H1 (cell line): ENCODE results near the gene IL7R. TPM values are rescaled to one million over a fixed set of nuclear protein-coding genes. Genes with fewer than 3 reads are reported as not detected.

Source experiments
- CHD1 ChIP-seq: IDR thresholded peaks from 2 replicates; pipeline ENCODE4 v1.6.1; 2012; ENCODE audit warnings: low read depth, low read length, improper control_type of control experiment
- CREB1 ChIP-seq: IDR thresholded peaks from 2 replicates; pipeline ENCODE4 v1.6.1; 2012; ENCODE audit warnings: inconsistent platforms
- CTBP2 ChIP-seq: IDR thresholded peaks from 2 replicates; pipeline ENCODE4 v1.7.0; 2011; ENCODE audit warnings: borderline replicate concordance, mild to moderate bottlenecking, moderate library complexity, mixed read lengths, low read length; ENCODE audit not compliant: insufficient read depth, insufficient read length
- KDM1A ChIP-seq: fragments of 200-600, 300-600 bp; sonication (generic); IDR thresholded peaks from 2 replicates; pipeline ENCODE4 v1.7.1; 2016; ENCODE audit warnings: mild to moderate bottlenecking, low read length, borderline replicate concordance
- POLR2AphosphoS5 ChIP-seq: IDR thresholded peaks from 2 replicates; pipeline ENCODE4 v1.6.1; 2011; ENCODE audit warnings: low read depth, low read length
- polyA plus RNA-seq, 7 experiments: library from polyadenylated mRNA; depleted of rRNA in 3 of 7; stranded (reverse) in 5 of 7; unstranded in 2 of 7; fragments of >200 nt in 5 of 7; fragments of 200-250 nt in 2 of 7; gene quantifications; 1 replicate in 5 of 7; 2 replicates in 1 of 7; 4 replicates in 1 of 7; pipeline versions ENCODE4 v1.2.1 to v1.2.3, GENCODE V29; 2011 to 2013; ENCODE audit warnings: missing spikeins in 2 of 7, mixed read lengths in 2 of 7
- total RNA-seq: library from RNA; stranded (reverse); fragmentation: NEBNext Ultra II Directional; extraction: Animal tissue kit (Norgen Biotek cat#: 25700); gene quantifications from 2 replicates; pipeline ENCODE4 v1.2.1, GENCODE V29; 2021
- TF ChIP-seq, protein P1 (sequence below): IDR thresholded peaks from 2 replicates; pipeline ENCODE4 v1.6.1; 2011; ENCODE audit warnings: low read depth, mild to moderate bottlenecking, low read length; ENCODE audit not compliant: insufficient read depth
- TF ChIP-seq, protein P2 (sequence below): IDR thresholded peaks from 2 replicates; pipeline ENCODE4 v1.6.1; 2011; ENCODE audit warnings: low read length, improper control_type of control experiment
- TF ChIP-seq, protein P3 (sequence below): fragments of 300-600 bp; sonication (generic); IDR thresholded peaks from 2 replicates; pipeline ENCODE4 v1.7.1; 2012; ENCODE audit warnings: low read length, moderate library complexity, mild to moderate bottlenecking, inconsistent platforms; ENCODE audit not compliant: insufficient replicate concordance

Gene IL7R
- total and polyA plus RNA-seq, 2 of the 8 experiments (the other 6 are each of a cell fraction or from before 2014, with no cell fraction given) = not detected

DNA sequence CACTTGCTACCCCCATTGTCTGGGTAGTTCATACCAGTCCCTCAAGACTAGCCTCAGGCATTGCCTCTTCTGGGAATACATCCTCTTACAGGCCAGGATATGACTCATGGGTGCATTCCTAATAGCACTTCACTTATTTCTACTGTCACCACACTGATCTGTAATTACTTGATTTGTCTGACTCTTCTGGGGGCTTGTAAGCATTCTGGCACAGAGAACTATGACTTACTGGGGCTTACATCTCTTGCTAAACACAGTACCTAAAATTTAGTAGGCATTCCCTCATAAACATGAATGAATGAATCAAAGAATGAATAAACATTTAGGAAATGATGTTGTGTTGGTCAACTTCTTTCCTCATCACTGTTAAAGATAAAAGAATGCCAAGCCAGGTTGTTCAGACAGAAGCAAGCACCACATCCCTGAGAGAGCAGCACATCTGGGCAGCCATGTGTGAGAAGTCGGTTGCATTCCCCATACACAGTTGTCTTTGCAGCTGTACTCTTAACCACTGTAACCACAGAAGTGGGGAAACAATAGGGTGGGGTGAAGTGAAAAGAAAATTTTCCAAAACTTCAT is 27.6 kb downstream of the IL7R start (continued):
- TF ChIP-seq, protein P1, sequence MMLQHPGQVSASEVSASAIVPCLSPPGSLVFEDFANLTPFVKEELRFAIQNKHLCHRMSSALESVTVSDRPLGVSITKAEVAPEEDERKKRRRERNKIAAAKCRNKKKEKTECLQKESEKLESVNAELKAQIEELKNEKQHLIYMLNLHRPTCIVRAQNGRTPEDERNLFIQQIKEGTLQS = no peak
- TF ChIP-seq, protein P2, sequence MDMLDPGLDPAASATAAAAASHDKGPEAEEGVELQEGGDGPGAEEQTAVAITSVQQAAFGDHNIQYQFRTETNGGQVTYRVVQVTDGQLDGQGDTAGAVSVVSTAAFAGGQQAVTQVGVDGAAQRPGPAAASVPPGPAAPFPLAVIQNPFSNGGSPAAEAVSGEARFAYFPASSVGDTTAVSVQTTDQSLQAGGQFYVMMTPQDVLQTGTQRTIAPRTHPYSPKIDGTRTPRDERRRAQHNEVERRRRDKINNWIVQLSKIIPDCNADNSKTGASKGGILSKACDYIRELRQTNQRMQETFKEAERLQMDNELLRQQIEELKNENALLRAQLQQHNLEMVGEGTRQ = no peak
- no peak for TF ChIP-seq CHD1
- no peak for TF ChIP-seq POLR2AphosphoS5
- TF ChIP-seq, protein P3, sequence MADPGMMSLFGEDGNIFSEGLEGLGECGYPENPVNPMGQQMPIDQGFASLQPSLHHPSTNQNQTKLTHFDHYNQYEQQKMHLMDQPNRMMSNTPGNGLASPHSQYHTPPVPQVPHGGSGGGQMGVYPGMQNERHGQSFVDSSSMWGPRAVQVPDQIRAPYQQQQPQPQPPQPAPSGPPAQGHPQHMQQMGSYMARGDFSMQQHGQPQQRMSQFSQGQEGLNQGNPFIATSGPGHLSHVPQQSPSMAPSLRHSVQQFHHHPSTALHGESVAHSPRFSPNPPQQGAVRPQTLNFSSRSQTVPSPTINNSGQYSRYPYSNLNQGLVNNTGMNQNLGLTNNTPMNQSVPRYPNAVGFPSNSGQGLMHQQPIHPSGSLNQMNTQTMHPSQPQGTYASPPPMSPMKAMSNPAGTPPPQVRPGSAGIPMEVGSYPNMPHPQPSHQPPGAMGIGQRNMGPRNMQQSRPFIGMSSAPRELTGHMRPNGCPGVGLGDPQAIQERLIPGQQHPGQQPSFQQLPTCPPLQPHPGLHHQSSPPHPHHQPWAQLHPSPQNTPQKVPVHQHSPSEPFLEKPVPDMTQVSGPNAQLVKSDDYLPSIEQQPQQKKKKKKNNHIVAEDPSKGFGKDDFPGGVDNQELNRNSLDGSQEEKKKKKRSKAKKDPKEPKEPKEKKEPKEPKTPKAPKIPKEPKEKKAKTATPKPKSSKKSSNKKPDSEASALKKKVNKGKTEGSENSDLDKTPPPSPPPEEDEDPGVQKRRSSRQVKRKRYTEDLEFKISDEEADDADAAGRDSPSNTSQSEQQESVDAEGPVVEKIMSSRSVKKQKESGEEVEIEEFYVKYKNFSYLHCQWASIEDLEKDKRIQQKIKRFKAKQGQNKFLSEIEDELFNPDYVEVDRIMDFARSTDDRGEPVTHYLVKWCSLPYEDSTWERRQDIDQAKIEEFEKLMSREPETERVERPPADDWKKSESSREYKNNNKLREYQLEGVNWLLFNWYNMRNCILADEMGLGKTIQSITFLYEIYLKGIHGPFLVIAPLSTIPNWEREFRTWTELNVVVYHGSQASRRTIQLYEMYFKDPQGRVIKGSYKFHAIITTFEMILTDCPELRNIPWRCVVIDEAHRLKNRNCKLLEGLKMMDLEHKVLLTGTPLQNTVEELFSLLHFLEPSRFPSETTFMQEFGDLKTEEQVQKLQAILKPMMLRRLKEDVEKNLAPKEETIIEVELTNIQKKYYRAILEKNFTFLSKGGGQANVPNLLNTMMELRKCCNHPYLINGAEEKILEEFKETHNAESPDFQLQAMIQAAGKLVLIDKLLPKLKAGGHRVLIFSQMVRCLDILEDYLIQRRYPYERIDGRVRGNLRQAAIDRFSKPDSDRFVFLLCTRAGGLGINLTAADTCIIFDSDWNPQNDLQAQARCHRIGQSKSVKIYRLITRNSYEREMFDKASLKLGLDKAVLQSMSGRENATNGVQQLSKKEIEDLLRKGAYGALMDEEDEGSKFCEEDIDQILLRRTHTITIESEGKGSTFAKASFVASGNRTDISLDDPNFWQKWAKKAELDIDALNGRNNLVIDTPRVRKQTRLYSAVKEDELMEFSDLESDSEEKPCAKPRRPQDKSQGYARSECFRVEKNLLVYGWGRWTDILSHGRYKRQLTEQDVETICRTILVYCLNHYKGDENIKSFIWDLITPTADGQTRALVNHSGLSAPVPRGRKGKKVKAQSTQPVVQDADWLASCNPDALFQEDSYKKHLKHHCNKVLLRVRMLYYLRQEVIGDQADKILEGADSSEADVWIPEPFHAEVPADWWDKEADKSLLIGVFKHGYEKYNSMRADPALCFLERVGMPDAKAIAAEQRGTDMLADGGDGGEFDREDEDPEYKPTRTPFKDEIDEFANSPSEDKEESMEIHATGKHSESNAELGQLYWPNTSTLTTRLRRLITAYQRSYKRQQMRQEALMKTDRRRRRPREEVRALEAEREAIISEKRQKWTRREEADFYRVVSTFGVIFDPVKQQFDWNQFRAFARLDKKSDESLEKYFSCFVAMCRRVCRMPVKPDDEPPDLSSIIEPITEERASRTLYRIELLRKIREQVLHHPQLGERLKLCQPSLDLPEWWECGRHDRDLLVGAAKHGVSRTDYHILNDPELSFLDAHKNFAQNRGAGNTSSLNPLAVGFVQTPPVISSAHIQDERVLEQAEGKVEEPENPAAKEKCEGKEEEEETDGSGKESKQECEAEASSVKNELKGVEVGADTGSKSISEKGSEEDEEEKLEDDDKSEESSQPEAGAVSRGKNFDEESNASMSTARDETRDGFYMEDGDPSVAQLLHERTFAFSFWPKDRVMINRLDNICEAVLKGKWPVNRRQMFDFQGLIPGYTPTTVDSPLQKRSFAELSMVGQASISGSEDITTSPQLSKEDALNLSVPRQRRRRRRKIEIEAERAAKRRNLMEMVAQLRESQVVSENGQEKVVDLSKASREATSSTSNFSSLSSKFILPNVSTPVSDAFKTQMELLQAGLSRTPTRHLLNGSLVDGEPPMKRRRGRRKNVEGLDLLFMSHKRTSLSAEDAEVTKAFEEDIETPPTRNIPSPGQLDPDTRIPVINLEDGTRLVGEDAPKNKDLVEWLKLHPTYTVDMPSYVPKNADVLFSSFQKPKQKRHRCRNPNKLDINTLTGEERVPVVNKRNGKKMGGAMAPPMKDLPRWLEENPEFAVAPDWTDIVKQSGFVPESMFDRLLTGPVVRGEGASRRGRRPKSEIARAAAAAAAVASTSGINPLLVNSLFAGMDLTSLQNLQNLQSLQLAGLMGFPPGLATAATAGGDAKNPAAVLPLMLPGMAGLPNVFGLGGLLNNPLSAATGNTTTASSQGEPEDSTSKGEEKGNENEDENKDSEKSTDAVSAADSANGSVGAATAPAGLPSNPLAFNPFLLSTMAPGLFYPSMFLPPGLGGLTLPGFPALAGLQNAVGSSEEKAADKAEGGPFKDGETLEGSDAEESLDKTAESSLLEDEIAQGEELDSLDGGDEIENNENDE = no peak
- TF ChIP-seq CREB1 = no peak
- no peak for TF ChIP-seq CTBP2
- TF ChIP-seq KDM1A = no peak
